ENCODE measurements around the gene OTOF. TPM values are rescaled to one million over a fixed set of nuclear protein-coding genes. Genes with fewer than 3 reads are reported as not detected.

The OTOF gene
- total RNA-seq, 2 experiments from 2014 or later = 0.71 to 0.75 TPM

GRCh38 chr2:26507932-26508331 is 30.0 kb upstream of the OTOF start:
- no peak overlapping the region for H3K4me3 Mint-ChIP-seq
- ATAC-seq (ENCODE audit: poor library complexity) = no peak
- H3K27ac Mint-ChIP-seq = no peak overlapping the region
- peaks cover 7% of the 10 kb centered on the region for H3K4me1 Mint-ChIP-seq (ENCODE audit: low read depth)
- no peak for DNase-seq
- intact Hi-C loops (cut with DNase I, micrococcal nuclease) = no loop called here
- CTCF ChIA-PET = no interaction called here
- no peaks in the 10 kb centered on the region for H3K9me3 Mint-ChIP-seq
- peaks cover 13% of the 10 kb centered on the region for H3K4me1 ChIP-seq (ENCODE audit: insufficient read depth, low read length)
- H3K9me3 ChIP-seq (ENCODE audit: control insufficient read depth in 1 of 2, insufficient read depth in 1 of 2, low read length in 2 of 2) = no peaks in the 10 kb centered on the region
- no peaks in the 10 kb centered on the region for H3K36me3 ChIP-seq (ENCODE audit: insufficient read depth, low read length)
- no peaks in the 10 kb centered on the region for H3K27me3 Mint-ChIP-seq
- no peak overlapping the region for H3K4me3 ChIP-seq (ENCODE audit: low read length)
- no peaks in the 10 kb centered on the region for H3K27me3 ChIP-seq (ENCODE audit: control insufficient read depth in 1 of 2, insufficient read depth in 2 of 2, low read length in 2 of 2)
- POLR2A ChIA-PET = interaction anchor here (0.6 kb wide), 1 partner anchor 127 kb away, joined by 3 read pairs; no protein-coding TSS in a partner anchor
- TF ChIP-seq, protein P1, sequence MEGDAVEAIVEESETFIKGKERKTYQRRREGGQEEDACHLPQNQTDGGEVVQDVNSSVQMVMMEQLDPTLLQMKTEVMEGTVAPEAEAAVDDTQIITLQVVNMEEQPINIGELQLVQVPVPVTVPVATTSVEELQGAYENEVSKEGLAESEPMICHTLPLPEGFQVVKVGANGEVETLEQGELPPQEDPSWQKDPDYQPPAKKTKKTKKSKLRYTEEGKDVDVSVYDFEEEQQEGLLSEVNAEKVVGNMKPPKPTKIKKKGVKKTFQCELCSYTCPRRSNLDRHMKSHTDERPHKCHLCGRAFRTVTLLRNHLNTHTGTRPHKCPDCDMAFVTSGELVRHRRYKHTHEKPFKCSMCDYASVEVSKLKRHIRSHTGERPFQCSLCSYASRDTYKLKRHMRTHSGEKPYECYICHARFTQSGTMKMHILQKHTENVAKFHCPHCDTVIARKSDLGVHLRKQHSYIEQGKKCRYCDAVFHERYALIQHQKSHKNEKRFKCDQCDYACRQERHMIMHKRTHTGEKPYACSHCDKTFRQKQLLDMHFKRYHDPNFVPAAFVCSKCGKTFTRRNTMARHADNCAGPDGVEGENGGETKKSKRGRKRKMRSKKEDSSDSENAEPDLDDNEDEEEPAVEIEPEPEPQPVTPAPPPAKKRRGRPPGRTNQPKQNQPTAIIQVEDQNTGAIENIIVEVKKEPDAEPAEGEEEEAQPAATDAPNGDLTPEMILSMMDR (IDR thresholded peaks at IDR 0.05) = no peak
- H3K27ac ChIP-seq (ENCODE audit: low read depth in 1 of 2, low read length in 2 of 2) = no peak overlapping the region
- no peaks in the 10 kb centered on the region for H3K36me3 Mint-ChIP-seq (ENCODE audit: low read depth)

- no peaks in the 10 kb centered on the region for H3K36me3 Mint-ChIP-seq (ENCODE audit: low read depth)
- no peak for DNase-seq
- intact Hi-C loops (cut with DNase I, micrococcal nuclease) = no loop called here
- Histone ChIP-seq H3K9me3 (ENCODE audit: control insufficient read depth in 1 of 2, insufficient read depth in 1 of 2, low read length in 2 of 2) (no peaks in the 10 kb centered on the region), H3K36me3 (ENCODE audit: insufficient read depth, low read length) (no peaks in the 10 kb centered on the region), H3K27me3 (ENCODE audit: control insufficient read depth in 1 of 2, insufficient read depth in 2 of 2, low read length in 2 of 2) (no peaks in the 10 kb centered on the region), H3K4me3 (ENCODE audit: low read length) (no peak overlapping the region), H3K27ac (ENCODE audit: low read depth in 1 of 2, low read length in 2 of 2) (no peak overlapping the region), H3K4me1 (ENCODE audit: insufficient read depth, low read length) (peaks cover 13% of the 10 kb centered on the region)
- CTCF ChIA-PET = interaction anchor here (0.6 kb wide), 1 partner anchor 71 kb away, joined by 3 read pairs; no protein-coding TSS in a partner anchor
- ATAC-seq (ENCODE audit: poor library complexity) = no peak
- H3K4me1 Mint-ChIP-seq (ENCODE audit: low read depth) = peaks cover 7% of the 10 kb centered on the region
- H3K9me3 Mint-ChIP-seq = no peaks in the 10 kb centered on the region
- no peaks in the 10 kb centered on the region for H3K27me3 Mint-ChIP-seq
- TF ChIP-seq, protein P1 (IDR thresholded peaks at IDR 0.05) = no peak
- no peak overlapping the region for H3K4me3 Mint-ChIP-seq
- H3K27ac Mint-ChIP-seq = no peak overlapping the region
- POLR2A ChIA-PET = no interaction called here
Observed at GRCh38 chr2:26507088-26507487, 29.2 kb upstream of the OTOF start.

- H3K27ac ChIP-seq (ENCODE audit: low read depth in 1 of 2, low read length in 2 of 2) = no peak overlapping the region
- no peaks in the 10 kb centered on the region for H3K36me3 Mint-ChIP-seq (ENCODE audit: low read depth)
- TF ChIP-seq, protein P1 (IDR thresholded peaks at IDR 0.05) = no peak
- H3K9me3 Mint-ChIP-seq = no peaks in the 10 kb centered on the region
- H3K4me1 ChIP-seq (ENCODE audit: insufficient read depth, low read length) = peaks cover 13% of the 10 kb centered on the region
- no peak overlapping the region for H3K27ac Mint-ChIP-seq
- H3K9me3 ChIP-seq (ENCODE audit: control insufficient read depth in 1 of 2, insufficient read depth in 1 of 2, low read length in 2 of 2) = no peaks in the 10 kb centered on the region
- H3K36me3 ChIP-seq (ENCODE audit: insufficient read depth, low read length) = no peaks in the 10 kb centered on the region
- DNase-seq = no peak
- ATAC-seq (ENCODE audit: poor library complexity) = no peak
- peaks cover 7% of the 10 kb centered on the region for H3K4me1 Mint-ChIP-seq (ENCODE audit: low read depth)
- ChIA-PET POLR2A (no interaction called here), CTCF (no interaction called here)
- H3K4me3 Mint-ChIP-seq = no peak overlapping the region
- intact Hi-C loops (cut with DNase I, micrococcal nuclease) = no loop called here
- no peak overlapping the region for H3K4me3 ChIP-seq (ENCODE audit: low read length)
- no peaks in the 10 kb centered on the region for H3K27me3 Mint-ChIP-seq
- H3K27me3 ChIP-seq (ENCODE audit: control insufficient read depth in 1 of 2, insufficient read depth in 2 of 2, low read length in 2 of 2) = no peaks in the 10 kb centered on the region
Observed at GRCh38 chr2:26506279-26506678, 28.4 kb upstream of the OTOF start.

All from CD4-positive, alpha-beta T cell (primary cell).